ENCODE data around the gene PRKG2. TPM values are rescaled to one million over a fixed set of nuclear protein-coding genes. Genes with fewer than 3 reads are reported as not detected.

PRKG2 gene
- total RNA-seq, 4 donors from 2014 or later: 8.2 to 16.0 (median 9.0) TPM; not detected in 1

DNA sequence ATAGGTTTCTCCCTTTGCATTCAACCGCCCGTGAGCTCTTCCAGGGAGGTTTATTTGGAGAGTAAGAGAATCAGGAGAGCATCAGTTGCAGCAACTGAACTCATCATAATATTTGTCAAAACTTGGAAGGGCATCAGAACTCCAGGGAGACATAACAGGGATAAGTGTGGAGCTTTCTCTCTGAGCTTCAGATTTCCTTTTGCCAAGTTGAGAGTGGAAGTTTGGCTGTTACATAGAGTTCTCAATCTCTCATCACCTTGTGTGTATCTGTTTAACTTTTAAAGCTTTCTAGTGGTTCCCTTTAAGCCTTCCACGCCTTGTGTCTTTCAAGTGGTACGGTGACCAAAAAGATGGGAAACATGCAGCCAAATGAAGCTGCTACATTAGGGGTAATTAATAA lies 165.7 kb downstream of the PRKG2 start:
- DNase-seq: no peak
- intact Hi-C loops (cut with DNase I; ENCODE audit: low total_unique reads) (no loop called here), in situ Hi-C loops (cut with MboI; ENCODE audit: low pct_ligation_motif_present in 1 of 4, low pct_unique_long_range_greater_than_20kb in 1 of 4, low sequenced_read_pairs in 3 of 4) (loop anchor here (10.0 to 25.0 kb wide), 3 partner anchors 437 to 687 kb away; no protein-coding TSS in a partner anchor)
- TF ChIP-seq, protein P1, sequence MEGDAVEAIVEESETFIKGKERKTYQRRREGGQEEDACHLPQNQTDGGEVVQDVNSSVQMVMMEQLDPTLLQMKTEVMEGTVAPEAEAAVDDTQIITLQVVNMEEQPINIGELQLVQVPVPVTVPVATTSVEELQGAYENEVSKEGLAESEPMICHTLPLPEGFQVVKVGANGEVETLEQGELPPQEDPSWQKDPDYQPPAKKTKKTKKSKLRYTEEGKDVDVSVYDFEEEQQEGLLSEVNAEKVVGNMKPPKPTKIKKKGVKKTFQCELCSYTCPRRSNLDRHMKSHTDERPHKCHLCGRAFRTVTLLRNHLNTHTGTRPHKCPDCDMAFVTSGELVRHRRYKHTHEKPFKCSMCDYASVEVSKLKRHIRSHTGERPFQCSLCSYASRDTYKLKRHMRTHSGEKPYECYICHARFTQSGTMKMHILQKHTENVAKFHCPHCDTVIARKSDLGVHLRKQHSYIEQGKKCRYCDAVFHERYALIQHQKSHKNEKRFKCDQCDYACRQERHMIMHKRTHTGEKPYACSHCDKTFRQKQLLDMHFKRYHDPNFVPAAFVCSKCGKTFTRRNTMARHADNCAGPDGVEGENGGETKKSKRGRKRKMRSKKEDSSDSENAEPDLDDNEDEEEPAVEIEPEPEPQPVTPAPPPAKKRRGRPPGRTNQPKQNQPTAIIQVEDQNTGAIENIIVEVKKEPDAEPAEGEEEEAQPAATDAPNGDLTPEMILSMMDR (IDR thresholded peaks at IDR 0.05): no peak
- peak in 1 of 3 donors; percentile 30 for TF ChIP-seq POLR2AphosphoS5 (IDR thresholded peaks at IDR 0.05)
- 78 to 79% methylated on average over 4 of the region's 4 CpGs for WGBS, 2 donors (ENCODE audit: low coverage in 1 of 2)
- peaks cover 4 to 28% (median 8%) of the 10 kb centered on the region in 4 donors for H3K4me1 ChIP-seq
- no peaks in the 10 kb centered on the region for H3K9me3 ChIP-seq
- peaks cover 0 to 8% (median 0%) of the 10 kb centered on the region in 4 donors for H3K36me3 ChIP-seq
- H3K27me3 ChIP-seq: no peaks in the 10 kb centered on the region
- H3K4me3 ChIP-seq: no peak overlapping the region
- peak overlapping the region; percentile 3 to 54 (median 33) for H3K27ac ChIP-seq

DNA sequence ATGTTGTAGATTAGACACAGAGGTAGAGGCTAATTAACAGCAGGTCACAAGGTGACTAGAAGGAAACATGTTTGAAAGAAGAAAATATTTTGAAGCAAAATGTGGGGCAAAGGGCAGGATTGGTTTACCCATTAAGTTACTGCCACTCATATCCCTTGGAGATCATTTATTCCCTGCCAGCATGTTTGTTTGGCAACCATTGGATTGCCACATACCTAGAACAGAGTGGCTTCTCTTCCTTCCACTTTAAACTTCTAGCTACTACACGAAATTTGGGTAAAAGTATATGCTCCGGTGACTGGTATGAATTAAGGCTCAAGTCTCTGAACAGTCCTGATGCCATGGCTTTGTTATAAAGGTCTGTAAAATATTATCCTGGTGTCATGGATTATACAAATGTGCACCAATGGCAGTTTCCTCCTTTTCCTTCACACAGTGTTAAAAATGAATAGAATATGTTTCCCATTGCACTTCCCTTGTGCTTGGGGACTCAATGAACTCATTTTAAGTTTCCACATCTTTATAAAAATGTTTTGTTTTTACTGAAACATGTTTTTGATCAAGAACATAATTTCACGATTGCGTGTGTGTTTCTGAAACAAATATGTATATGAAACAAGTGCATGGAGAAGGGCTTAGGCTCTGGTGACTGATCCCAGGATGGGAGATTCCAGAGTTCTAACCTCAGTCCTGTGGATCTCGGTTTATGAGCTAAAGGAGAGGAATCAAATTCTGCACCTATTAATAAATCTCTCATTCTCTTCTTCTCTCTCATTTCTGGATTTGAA lies 172.2 kb downstream of the PRKG2 start:
- 64 to 84% methylated on average over 5 of the region's 5 CpGs for WGBS, 2 donors (ENCODE audit: low coverage in 1 of 2)
- in situ Hi-C loops (cut with MboI; ENCODE audit: low pct_ligation_motif_present in 1 of 4, low pct_unique_long_range_greater_than_20kb in 1 of 4, low sequenced_read_pairs in 3 of 4) (loop anchor here (10.0 to 25.0 kb wide), 3 partner anchors 430 to 680 kb away; no protein-coding TSS in a partner anchor), intact Hi-C loops (cut with DNase I; ENCODE audit: low total_unique reads) (no loop called here)
- Histone ChIP-seq H3K9me3 (no peaks in the 10 kb centered on the region), H3K27me3 (no peaks in the 10 kb centered on the region), H3K36me3 (peaks cover 0 to 8% (median 0%) of the 10 kb centered on the region in 4 donors), H3K27ac (no peak overlapping the region), H3K4me3 (no peak overlapping the region), H3K4me1 (peaks cover 0 to 13% (median 2%) of the 10 kb centered on the region in 4 donors)
- DNase-seq: no peak
- TF ChIP-seq EP300 (IDR thresholded peaks at IDR 0.05; ENCODE audit: low read depth): no peak
- no peak for TF ChIP-seq POLR2A (IDR thresholded peaks at IDR 0.05)
- no peak for TF ChIP-seq POLR2AphosphoS5 (IDR thresholded peaks at IDR 0.05)
- TF ChIP-seq, protein P1 (IDR thresholded peaks at IDR 0.05): no peak

DNA sequence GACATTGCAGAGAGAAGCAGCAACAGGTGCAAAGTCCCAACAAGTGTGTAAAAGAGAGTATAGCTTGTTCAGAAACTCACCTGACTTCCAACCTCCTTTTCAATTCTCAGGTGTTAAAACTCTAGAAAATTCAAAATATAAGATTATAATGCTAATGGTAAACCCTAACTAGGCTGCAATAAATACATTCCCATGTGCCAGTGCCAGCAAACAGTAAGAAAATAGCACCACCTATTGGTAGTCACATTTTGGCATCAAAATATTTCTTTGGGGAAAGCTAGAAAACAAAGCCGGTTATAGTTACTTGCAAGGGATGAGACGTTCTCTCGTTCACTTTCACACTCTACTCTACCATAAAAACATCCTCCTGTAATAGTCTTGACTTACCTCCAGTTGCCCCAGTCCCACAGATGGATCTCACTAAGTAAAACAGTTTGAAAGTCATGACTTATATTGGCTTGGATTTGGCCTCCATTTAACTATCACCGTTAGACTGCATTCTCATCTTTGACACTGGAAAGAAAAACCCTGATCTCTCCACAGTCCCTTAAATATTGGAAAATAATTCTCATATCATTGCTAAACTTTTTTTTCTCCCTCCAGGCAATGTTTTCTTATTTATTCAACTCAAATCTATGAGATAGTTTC lies 174.9 kb downstream of the PRKG2 start:
- WGBS, 2 donors (ENCODE audit: low coverage in 1 of 2): 16 to 24% methylated on average over 3 to 4 of the region's 4 CpGs
- peak overlapping the region in 3 of 4 donors; percentile 9 to 45 (median 37) for H3K27ac ChIP-seq

More for the DNA sequence above, 174.9 kb downstream of the PRKG2 start:
- Histone ChIP-seq H3K9me3 (no peaks in the 10 kb centered on the region), H3K4me3 (no peak overlapping the region), H3K27me3 (no peaks in the 10 kb centered on the region), H3K4me1 (peaks cover 0 to 22% (median 2%) of the 10 kb centered on the region in 4 donors), H3K36me3 (no peaks in the 10 kb centered on the region)
- in situ Hi-C loops (cut with MboI; ENCODE audit: low pct_ligation_motif_present in 1 of 4, low pct_unique_long_range_greater_than_20kb in 1 of 4, low sequenced_read_pairs in 3 of 4) (loop anchor here (10.0 to 25.0 kb wide), 3 partner anchors 428 to 678 kb away; no protein-coding TSS in a partner anchor), intact Hi-C loops (cut with DNase I; ENCODE audit: low total_unique reads) (no loop called here)
- DNase-seq: no peak
- TF ChIP-seq POLR2AphosphoS5 (IDR thresholded peaks at IDR 0.05): no peak
- TF ChIP-seq, protein P1 (IDR thresholded peaks at IDR 0.05): peak; percentile 59 to 65 (median 64)

Measured in transverse colon (tissue), 4 donors.